ENCODE results near the gene TEX44. TPM values are rescaled to one million over a fixed set of nuclear protein-coding genes. Genes with fewer than 3 reads are reported as not detected.

TEX44 gene
- total and polyA plus RNA-seq, 4 donors, result not detected

DNA sequence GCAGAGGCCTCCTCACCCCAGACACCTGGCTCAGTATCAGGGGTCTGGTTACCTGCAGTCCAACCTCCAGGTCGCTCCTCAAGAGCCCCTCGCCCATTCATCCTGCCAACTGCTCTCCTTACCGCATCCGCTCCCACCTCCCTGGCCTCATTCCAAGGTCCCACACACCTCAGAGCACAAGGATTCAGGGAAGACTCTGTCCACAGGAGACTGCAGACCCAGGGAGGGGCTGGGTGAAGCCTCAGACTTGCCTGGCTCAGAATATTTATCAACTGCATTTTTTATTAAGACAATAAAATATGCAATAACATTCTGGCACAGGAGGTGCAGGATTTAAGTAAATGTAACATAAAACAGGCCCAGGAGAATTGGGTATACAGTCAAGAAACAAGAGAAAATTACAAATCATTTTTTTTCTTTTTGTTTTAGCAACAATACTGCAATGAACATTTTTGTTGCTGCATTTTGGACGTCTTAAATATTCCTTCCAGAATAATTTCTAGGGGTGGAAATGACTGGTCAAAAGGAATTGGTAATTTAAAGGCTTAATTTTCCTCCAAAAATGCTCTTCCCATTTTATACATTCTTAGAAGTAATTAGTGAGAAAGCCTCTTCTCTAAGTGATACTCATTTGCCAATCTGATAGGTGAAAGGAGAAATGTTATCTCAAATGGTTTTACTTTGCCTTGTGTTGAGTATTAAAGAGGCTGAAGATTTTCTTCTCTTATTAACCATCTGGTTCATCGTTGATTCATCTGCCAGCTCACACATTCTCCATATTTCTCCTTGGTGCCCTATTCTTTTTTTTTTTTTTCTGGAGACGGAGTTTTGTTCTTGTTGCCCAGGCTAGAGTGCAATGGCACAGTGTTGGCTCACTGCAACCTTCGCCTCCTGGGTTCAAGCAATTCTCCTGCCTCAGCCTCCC is 42.5 kb downstream of the TEX44 start:
- WGBS, 2 donors, result 60 to 80% methylated on average over 8 of the region's 8 CpGs

DNA sequence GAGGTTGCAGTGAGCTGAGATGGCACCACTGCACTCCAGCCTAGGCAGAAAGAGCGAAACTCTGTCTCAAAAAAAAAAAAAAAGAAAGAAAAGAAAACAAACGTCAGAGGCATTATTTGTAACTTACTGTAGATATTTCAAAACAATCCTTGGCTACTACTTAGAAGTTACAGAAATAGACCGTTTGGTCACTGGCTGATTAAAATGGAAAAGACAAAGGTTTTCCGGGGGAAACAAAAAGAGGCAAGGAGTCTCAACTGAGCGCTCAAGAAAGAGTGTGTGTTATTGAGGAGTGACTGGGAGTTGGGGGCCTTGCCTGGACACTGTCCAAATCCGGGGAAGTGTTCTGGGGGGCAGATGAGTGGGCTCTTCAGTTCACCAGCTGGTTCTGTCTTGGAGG is 47.6 kb downstream of the TEX44 start:
- no peak for TF ChIP-seq CTCF (IDR thresholded peaks at IDR 0.05; ENCODE audit: control extremely low read depth, extremely low read depth)
- Histone ChIP-seq H3K9ac (ENCODE audit: insufficient read depth in 1 of 2, low read length in 2 of 2) (peak overlapping the region; percentile 13 to 82), H3K4me1 (ENCODE audit: control insufficient read depth in 5 of 5, insufficient read depth in 5 of 5, low read length in 5 of 5) (peaks cover 4 to 18% (median 8%) of the 10 kb centered on the region in 5 donors), H3K27ac (ENCODE audit: low read depth in 1 of 2, low read length in 1 of 2) (peak overlapping the region; percentile 82 to 93), H3K4me3 (no peak overlapping the region), H3K9me3 (ENCODE audit: control insufficient read depth in 4 of 4, insufficient read depth in 3 of 4, low read length in 3 of 4) (no peaks in the 10 kb centered on the region), H3K27me3 (ENCODE audit: control insufficient read depth in 3 of 3, insufficient read depth in 3 of 3, low read length in 2 of 3) (no peaks in the 10 kb centered on the region), H3K36me3 (ENCODE audit: control insufficient read depth in 4 of 4, insufficient read depth in 4 of 4, low read length in 4 of 4) (no peaks in the 10 kb centered on the region)
- ATAC-seq (ENCODE audit: insufficient read depth, low FRiP score), result no peak
- peak in 2 of 3 donors; percentile 78 to 84 for DNase-seq
- 39 to 61% methylated on average over 6 of the region's 6 CpGs for WGBS, 2 donors

More for the DNA sequence above, 42.5 kb downstream of the TEX44 start:
- Histone ChIP-seq H3K9me3 (ENCODE audit: control insufficient read depth in 4 of 4, insufficient read depth in 3 of 4, low read length in 3 of 4) (no peaks in the 10 kb centered on the region), H3K4me3 (no peak overlapping the region), H3K9ac (ENCODE audit: insufficient read depth in 1 of 2, low read length in 2 of 2) (no peak overlapping the region), H3K36me3 (ENCODE audit: control insufficient read depth in 4 of 4, insufficient read depth in 4 of 4, low read length in 4 of 4) (no peaks in the 10 kb centered on the region), H3K4me1 (ENCODE audit: control insufficient read depth in 5 of 5, insufficient read depth in 5 of 5, low read length in 5 of 5) (peaks cover 0 to 6% (median 0%) of the 10 kb centered on the region in 5 donors), H3K27me3 (ENCODE audit: control insufficient read depth in 3 of 3, insufficient read depth in 3 of 3, low read length in 2 of 3) (no peaks in the 10 kb centered on the region), H3K27ac (ENCODE audit: low read depth in 1 of 2, low read length in 1 of 2) (no peak overlapping the region)
- no peak for TF ChIP-seq CTCF (IDR thresholded peaks at IDR 0.05; ENCODE audit: control extremely low read depth, extremely low read depth)
- ATAC-seq (ENCODE audit: insufficient read depth, low FRiP score), result no peak
- no peak for DNase-seq

DNA sequence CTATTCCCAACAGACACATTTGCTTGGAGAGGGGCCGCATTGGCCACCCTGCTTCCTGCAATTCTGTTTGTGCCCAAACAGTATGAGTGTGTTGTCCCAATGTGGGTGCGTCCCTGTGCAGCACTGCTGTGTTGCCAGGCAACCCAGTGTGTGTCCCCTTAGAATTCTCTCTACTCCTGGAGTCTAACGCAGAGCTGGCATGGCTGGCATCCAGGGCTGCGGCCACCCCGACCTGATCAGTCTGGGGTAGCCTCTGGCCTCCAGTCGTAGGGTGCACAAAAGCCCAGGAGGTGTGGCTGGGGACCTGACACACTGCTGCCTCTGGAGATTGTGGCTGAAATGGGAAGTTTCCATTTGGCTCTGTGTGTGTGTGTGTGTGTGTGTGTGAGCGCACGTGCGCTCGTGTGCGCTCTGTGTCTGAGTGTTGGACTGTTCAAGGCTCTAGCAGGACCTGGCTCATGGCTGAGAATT is 48.0 kb downstream of the TEX44 start:
- DNase-seq (peak; percentile 73 to 82 (median 79)), ATAC-seq (ENCODE audit: insufficient read depth, low FRiP score) (no peak)
- Histone ChIP-seq H3K27ac (ENCODE audit: low read depth in 1 of 2, low read length in 1 of 2) (peak overlapping the region; percentile 82 to 93), H3K9ac (ENCODE audit: insufficient read depth in 1 of 2, low read length in 2 of 2) (peak overlapping the region; percentile 13 to 82), H3K27me3 (ENCODE audit: control insufficient read depth in 3 of 3, insufficient read depth in 3 of 3, low read length in 2 of 3) (no peaks in the 10 kb centered on the region), H3K36me3 (ENCODE audit: control insufficient read depth in 4 of 4, insufficient read depth in 4 of 4, low read length in 4 of 4) (no peaks in the 10 kb centered on the region), H3K9me3 (ENCODE audit: control insufficient read depth in 4 of 4, insufficient read depth in 3 of 4, low read length in 3 of 4) (no peaks in the 10 kb centered on the region), H3K4me1 (ENCODE audit: control insufficient read depth in 5 of 5, insufficient read depth in 5 of 5, low read length in 5 of 5) (peaks cover 4 to 18% (median 8%) of the 10 kb centered on the region in 5 donors), H3K4me3 (no peak overlapping the region)
- TF ChIP-seq CTCF (IDR thresholded peaks at IDR 0.05; ENCODE audit: control extremely low read depth, extremely low read depth), result no peak
- 30 to 34% methylated on average over 11 of the region's 11 CpGs for WGBS, 2 donors
